Breast epithelium (tissue), 4 donors: Measurements from ENCODE around the gene TP63. TPM values are rescaled to one million over a fixed set of nuclear protein-coding genes. Genes with fewer than 3 reads are reported as not detected.

Experiments
- DNase-seq, 2 donors: peaks; one replicate each; pipeline ENCODE4 v3.0.0-alpha.2; 2019; ENCODE audit warnings: low spot score in 2 of 2
- H3K27ac ChIP-seq, 2 donors: fragments of 200-600 bp; sonication (generic) in 1 of 2; one replicate each; pipeline ENCODE4 v1.5.1; 2016 to 2019; ENCODE audit warnings: mild to moderate bottlenecking in 1 of 2
- H3K27me3 ChIP-seq, 2 donors: fragments of 200-600 bp; sonication (generic) in 1 of 2; one replicate each; pipeline versions ENCODE4 v1.5.1 to v1.6.0; 2017 to 2019; ENCODE audit warnings: control low read depth in 1 of 2, mild to moderate bottlenecking in 1 of 2
- H3K36me3 ChIP-seq: fragments of 200-600 bp; one replicate; pipeline ENCODE4 v1.5.1; 2019
- H3K4me1 ChIP-seq, 2 donors: fragments of 200-600 bp; sonication (generic); one replicate each; pipeline ENCODE4 v1.5.1; 2016 to 2019; ENCODE audit warnings: control low read depth in 1 of 2
- H3K4me3 ChIP-seq, 3 donors: fragments of 200-600 bp; sonication (generic); 1 replicate in 2 of 3; 2 replicates in 1 of 3; pipeline ENCODE4 v1.5.1; 2016 to 2019; ENCODE audit warnings: mild to moderate bottlenecking in 3 of 3, moderate library complexity in 2 of 3
- H3K9me3 ChIP-seq, 2 donors: fragments of 200-600 bp; sonication (generic) in 1 of 2; one replicate each; pipeline ENCODE4 v1.5.1; 2016 to 2019; ENCODE audit warnings: control low read depth in 1 of 2
- CTCF ChIP-seq, 3 donors: fragments of 450-650 bp; IDR thresholded peaks; one replicate each; pipeline ENCODE4 v1.5.1; 2016 to 2017; ENCODE audit warnings: antibody characterized with exemption in 3 of 3, mild to moderate bottlenecking in 3 of 3, moderate library complexity in 3 of 3
- POLR2A ChIP-seq: fragments of 450-650 bp; IDR thresholded peaks from one replicate; pipeline ENCODE4 v1.6.1; 2016; ENCODE audit warnings: antibody characterized with exemption, mild to moderate bottlenecking, moderate library complexity
- POLR2AphosphoS5 ChIP-seq, 3 donors: sonication (generic); formaldehyde crosslinking; IDR thresholded peaks; one replicate each; pipeline ENCODE4 v1.6.1; 2017; ENCODE audit warnings: antibody characterized with exemption in 3 of 3
- intact Hi-C: fragments of 100-400 bp; cut with DNase I; formaldehyde crosslinking; loops from one replicate; pipeline ENCODE4 v1.15.1; 2023; ENCODE audit warnings: low total_unique reads
- total RNA-seq, 3 donors: library from RNA; depleted of rRNA; stranded (reverse); fragments of >200 nt; gene quantifications; one replicate each; pipeline ENCODE4 v1.1.0, GENCODE V29; 2016

The TP63 gene
- total RNA-seq, 3 donors from 2014 or later: 0.96 to 47.7 (median 20.0) TPM

- intact Hi-C loops: no loop called here
- no peaks in the 10 kb centered on the region for H3K27me3 ChIP-seq
- no peaks in the 10 kb centered on the region for H3K9me3 ChIP-seq
- TF ChIP-seq CTCF (IDR thresholded peaks at IDR 0.05) (no peak), POLR2A (no peak), POLR2AphosphoS5 (IDR thresholded peaks at IDR 0.05) (no peak)
- H3K4me3 ChIP-seq: no peak overlapping the region
- H3K36me3 ChIP-seq: no peaks in the 10 kb centered on the region
- H3K27ac ChIP-seq: no peak overlapping the region
- DNase-seq: no peak
- H3K4me1 ChIP-seq: no peaks in the 10 kb centered on the region
Observed at GRCh38 chr3:189806171-189806951, 175.2 kb downstream of the TP63 start.

GRCh38 chr3:189808246-189809007 lies 177.2 kb downstream of the TP63 start:
- intact Hi-C loops: no loop called here
- Histone ChIP-seq H3K4me1 (no peaks in the 10 kb centered on the region), H3K9me3 (no peaks in the 10 kb centered on the region), H3K27me3 (no peaks in the 10 kb centered on the region), H3K27ac (no peak overlapping the region), H3K4me3 (no peak overlapping the region), H3K36me3 (no peaks in the 10 kb centered on the region)
- no peak for DNase-seq
- TF ChIP-seq CTCF (IDR thresholded peaks at IDR 0.05) (no peak), POLR2AphosphoS5 (IDR thresholded peaks at IDR 0.05) (no peak), POLR2A (no peak)

- Histone ChIP-seq H3K9me3 (no peaks in the 10 kb centered on the region), H3K36me3 (no peaks in the 10 kb centered on the region), H3K4me3 (no peak overlapping the region), H3K27ac (no peak overlapping the region), H3K4me1 (no peaks in the 10 kb centered on the region), H3K27me3 (no peaks in the 10 kb centered on the region)
- no peak for TF ChIP-seq POLR2AphosphoS5 (IDR thresholded peaks at IDR 0.05)
- TF ChIP-seq POLR2A: no peak
- TF ChIP-seq CTCF (IDR thresholded peaks at IDR 0.05): no peak
- intact Hi-C loops: no loop called here
- DNase-seq: no peak
Observed at GRCh38 chr3:189809583-189809982, 178.4 kb downstream of the TP63 start.

- TF ChIP-seq POLR2AphosphoS5 (IDR thresholded peaks at IDR 0.05) (no peak), POLR2A (no peak), CTCF (IDR thresholded peaks at IDR 0.05) (no peak)
- Histone ChIP-seq H3K9me3 (no peaks in the 10 kb centered on the region), H3K27ac (no peak overlapping the region), H3K4me3 (no peak overlapping the region), H3K36me3 (no peaks in the 10 kb centered on the region), H3K4me1 (no peaks in the 10 kb centered on the region), H3K27me3 (no peaks in the 10 kb centered on the region)
- no peak for DNase-seq
- intact Hi-C loops: no loop called here
Observed at GRCh38 chr3:189812806-189813465, 181.7 kb downstream of the TP63 start.
